GM19468 (cell line): Measurements from ENCODE around the gene ORM2.

Experiments
- ATAC-seq: cut with Tn5 transposase; IDR thresholded peaks from one replicate; pipeline ENCODE4 v1.9.1; 2021; ENCODE audit warnings: mild to moderate bottlenecking, moderate library complexity, moderate number of reproducible peaks; ENCODE audit not compliant: unreplicated experiment; ENCODE audit errors: extremely low read depth

ORM2 gene

GRCh38 chr9:114291886-114292590 lies 37.6 kb upstream of the ORM2 start:
- ATAC-seq, result no peak

GRCh38 chr9:114294664-114295063 lies 35.0 kb upstream of the ORM2 start:
- ATAC-seq, result no peak

GRCh38 chr9:114296338-114296737 lies 33.3 kb upstream of the ORM2 start:
- no peak for ATAC-seq

GRCh38 chr9:114299286-114300152 lies 30.1 kb upstream of the ORM2 start:
- ATAC-seq, result no peak

GRCh38 chr9:114300153-114300845 lies 29.4 kb upstream of the ORM2 start:
- ATAC-seq, result no peak

GRCh38 chr9:114300846-114301797 lies 28.5 kb upstream of the ORM2 start:
- ATAC-seq, result no peak

- no peak for ATAC-seq
Observed at GRCh38 chr9:114301798-114302565, 27.7 kb upstream of the ORM2 start.

GRCh38 chr9:114302727-114303126 lies 26.9 kb upstream of the ORM2 start:
- ATAC-seq, result no peak

GRCh38 chr9:114303571-114303970 lies 26.1 kb upstream of the ORM2 start:
- ATAC-seq, result no peak

- ATAC-seq, result no peak
Observed at GRCh38 chr9:114303977-114304376, 25.7 kb upstream of the ORM2 start.

GRCh38 chr9:114304416-114305188 lies 25.1 kb upstream of the ORM2 start:
- ATAC-seq, result no peak

- ATAC-seq, result no peak
Observed at GRCh38 chr9:114307899-114308267, 21.8 kb upstream of the ORM2 start.

GRCh38 chr9:114308361-114308950 lies 21.2 kb upstream of the ORM2 start:
- ATAC-seq, result no peak

GRCh38 chr9:114309096-114309495 lies 20.6 kb upstream of the ORM2 start:
- no peak for ATAC-seq

GRCh38 chr9:114310471-114311450 lies 18.9 kb upstream of the ORM2 start:
- no peak for ATAC-seq

GRCh38 chr9:114311571-114312512 lies 17.8 kb upstream of the ORM2 start:
- ATAC-seq, result no peak
